ENCODE data around the gene IL4R.

- no peak for TF ChIP-seq CTCF (conservative IDR thresholded peaks at IDR 0.05; ENCODE audit: low read length)
- no peak for TF ChIP-seq EZH2phosphoT487 (IDR thresholded peaks at IDR 0.05; ENCODE audit: borderline replicate concordance)
These were observed 72.9 kb downstream of the IL4R start for GRCh38 chr16:27386674-27387073.

Data from Loucy (cell line).